CD8-positive, alpha-beta memory T cell (primary cell): ENCODE data around the gene CARD11. TPM values are rescaled to one million over a fixed set of nuclear protein-coding genes. Genes with fewer than 3 reads are reported as not detected.
A peak's percentile ranks its signal among the peaks of the same experiment; 100 is the strongest.
"Not testable (repeated sequence)": the region's sequence is repeated elsewhere in the genome, so short reads cannot be mapped to it uniquely, and the experiment has no call there.

ENCODE experiments used
- CTCF ChIA-PET: fragments of 350-600 bp; sonication (Branson Sonifier 250); formaldehyde crosslinking; loops from one replicate; lab custom pipeline; 2021; ENCODE audit warnings: antibody characterized with exemption; lab: Charles Lee
- POLR2A ChIA-PET: fragments of 350-600 bp; sonication (Branson Sonifier 250); formaldehyde crosslinking; loops from one replicate; lab custom pipeline; 2021; ENCODE audit warnings: antibody characterized with exemption; lab: Charles Lee
- DNase-seq, 5 donors: peaks; one replicate each; pipeline versions ENCODE4 v3.0.0 to v3.0.0-alpha.2; 2020 to 2022; ENCODE audit warnings: mixed read lengths in 1 of 5
- H3K27ac ChIP-seq: one replicate; pipeline ENCODE4 v1.7.0; 2013; ENCODE audit warnings: low read depth, mild to moderate bottlenecking, low read length, moderate library complexity
- H3K27me3 ChIP-seq: 2 replicates; pipeline ENCODE4 v1.7.0; 2013; ENCODE audit warnings: low read length, mild to moderate bottlenecking; ENCODE audit not compliant: insufficient read depth, poor library complexity, severe bottlenecking
- H3K36me3 ChIP-seq: 2 replicates; pipeline ENCODE4 v1.7.0; 2013; ENCODE audit warnings: mild to moderate bottlenecking, low read length, moderate library complexity; ENCODE audit not compliant: insufficient read depth
- H3K4me1 ChIP-seq: 2 replicates; pipeline ENCODE4 v1.7.0; 2013; ENCODE audit warnings: mild to moderate bottlenecking, low read length, moderate library complexity; ENCODE audit not compliant: insufficient read depth
- H3K4me3 ChIP-seq: 2 replicates; pipeline ENCODE4 v1.7.0; 2013; ENCODE audit warnings: mild to moderate bottlenecking, low read length
- H3K9me3 ChIP-seq: 2 replicates; pipeline ENCODE4 v1.7.0; 2013; ENCODE audit warnings: mild to moderate bottlenecking, low read length
- H3K27ac Mint-ChIP-seq, 8 donors: one replicate each; pipeline ENCODE4 v1.8.0; 2020 to 2021; ENCODE audit warnings: mixed read lengths in 8 of 8, mild to moderate bottlenecking in 6 of 8, inconsistent platforms in 3 of 8, moderate library complexity in 3 of 8
- H3K27me3 Mint-ChIP-seq, 2 donors: one replicate each; pipeline ENCODE4 v1.8.0; 2020 to 2021; ENCODE audit warnings: mixed read lengths in 2 of 2, mild to moderate bottlenecking in 1 of 2, moderate library complexity in 1 of 2
- H3K36me3 Mint-ChIP-seq, 3 donors: one replicate each; pipeline ENCODE4 v1.8.0; 2020 to 2021; ENCODE audit warnings: mixed read lengths in 3 of 3, inconsistent platforms in 1 of 3, mild to moderate bottlenecking in 1 of 3
- H3K4me1 Mint-ChIP-seq, 3 donors: one replicate each; pipeline ENCODE4 v1.8.0; 2020 to 2021; ENCODE audit warnings: mixed read lengths in 3 of 3, inconsistent platforms in 1 of 3, mild to moderate bottlenecking in 1 of 3
- H3K4me3 Mint-ChIP-seq, 7 donors: one replicate each; pipeline ENCODE4 v1.8.0; 2020 to 2021; ENCODE audit warnings: mixed read lengths in 7 of 7, mild to moderate bottlenecking in 6 of 7, moderate library complexity in 4 of 7, inconsistent platforms in 2 of 7
- H3K9me3 Mint-ChIP-seq, 5 donors: one replicate each; pipeline ENCODE4 v1.8.0; 2020 to 2022; ENCODE audit warnings: mixed read lengths in 5 of 5, mild to moderate bottlenecking in 3 of 5, moderate library complexity in 2 of 5, inconsistent platforms in 1 of 5
- polyA plus RNA-seq: library from polyadenylated mRNA; unstranded; fragments of 300-500 nt; fragmentation: Illumina TruSeq; gene quantifications from one replicate; pipeline ENCODE4 v1.2.3, GENCODE V29; 2021
- total RNA-seq, 2 experiments: library from RNA; stranded (reverse); gene quantifications; one replicate each; pipeline ENCODE4 v1.2.3, GENCODE V29; 2021

CARD11 gene
- total and polyA plus RNA-seq, 3 experiments from 2014 or later: 40.9 to 72.1 (median 68.4) TPM

GRCh38 chr7:2920480-2920879 is 123.2 kb downstream of the CARD11 start:
- H3K4me3 ChIP-seq, H3K4me3 Mint-ChIP-seq, H3K27me3 ChIP-seq, H3K27ac ChIP-seq, H3K4me1 Mint-ChIP-seq, DNase-seq, CTCF ChIA-PET, H3K4me1 ChIP-seq, H3K27me3 Mint-ChIP-seq, H3K27ac Mint-ChIP-seq, H3K9me3 Mint-ChIP-seq, H3K9me3 ChIP-seq: not testable (repeated sequence)
- POLR2A ChIA-PET: interaction anchor here (0.5 kb wide), 1 partner anchor 23 kb away, joined by 3 read pairs; no protein-coding TSS in a partner anchor
- H3K36me3 Mint-ChIP-seq: peaks cover 21 to 94% (median 30%) of the 10 kb centered on the region in 3 donors
- H3K36me3 ChIP-seq: peaks cover 44% of the 10 kb centered on the region

- no peak for DNase-seq
- H3K9me3 ChIP-seq: no peaks in the 10 kb centered on the region
- ChIA-PET CTCF (interaction anchor here (1.1 kb wide), 1 partner anchor 16 kb away, joined by 3 read pairs; no protein-coding TSS in a partner anchor), POLR2A (no interaction called here)
- Mint-ChIP-seq H3K27ac (peak overlapping the region in 2 of 8 donors; percentile 9 to 86), H3K36me3 (peaks cover 21 to 94% (median 30%) of the 10 kb centered on the region in 3 donors), H3K4me1 (no peaks in the 10 kb centered on the region), H3K27me3 (no peaks in the 10 kb centered on the region), H3K9me3 (no peaks in the 10 kb centered on the region), H3K4me3 (no peak overlapping the region)
- H3K27ac ChIP-seq: no peak overlapping the region
- H3K4me1 ChIP-seq: no peaks in the 10 kb centered on the region
- H3K36me3 ChIP-seq: peaks cover 49% of the 10 kb centered on the region
- no peak overlapping the region for H3K4me3 ChIP-seq
- H3K27me3 ChIP-seq: no peaks in the 10 kb centered on the region
Measured at GRCh38 chr7:2920041-2920440, 123.6 kb downstream of the CARD11 start.

DNA sequence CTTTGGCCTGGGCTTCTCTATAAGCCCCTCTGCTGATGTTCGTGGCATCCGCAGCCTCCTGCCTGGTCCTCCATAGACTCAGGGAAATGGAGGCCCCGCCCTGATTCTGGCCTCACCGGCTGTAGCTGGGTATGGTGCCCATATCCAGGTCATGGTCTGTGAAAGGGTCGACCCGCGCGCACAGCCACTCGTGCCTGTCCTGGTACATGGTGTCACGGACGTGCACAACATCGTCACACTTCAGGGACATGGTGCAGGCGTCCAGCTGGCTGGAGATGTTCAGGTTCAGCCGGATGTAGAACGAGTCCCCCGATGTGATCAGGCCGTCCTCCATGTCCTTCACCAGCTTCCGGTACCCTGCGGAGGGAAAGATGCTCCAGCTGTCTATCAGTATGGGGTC is 124.4 kb downstream of the CARD11 start:
- H3K4me3 Mint-ChIP-seq: no peak overlapping the region
- ChIA-PET POLR2A (no interaction called here), CTCF (interaction anchor here (1.1 kb wide), 1 partner anchor 15 kb away, joined by 3 read pairs; no protein-coding TSS in a partner anchor)
- no peaks in the 10 kb centered on the region for H3K27me3 Mint-ChIP-seq
- Histone ChIP-seq H3K4me1 (no peaks in the 10 kb centered on the region), H3K27me3 (no peaks in the 10 kb centered on the region), H3K4me3 (no peak overlapping the region), H3K27ac (no peak overlapping the region), H3K9me3 (no peaks in the 10 kb centered on the region), H3K36me3 (peaks cover 50% of the 10 kb centered on the region)
- H3K27ac Mint-ChIP-seq: peak overlapping the region in 3 of 8 donors; percentile 38 to 60 (median 54)
- no peaks in the 10 kb centered on the region for H3K4me1 Mint-ChIP-seq
- no peak for DNase-seq
- H3K36me3 Mint-ChIP-seq: peaks cover 21 to 93% (median 30%) of the 10 kb centered on the region in 3 donors
- no peaks in the 10 kb centered on the region for H3K9me3 Mint-ChIP-seq

GRCh38 chr7:2918406-2918805 is 125.3 kb downstream of the CARD11 start:
- H3K36me3 Mint-ChIP-seq: peaks cover 21 to 91% (median 30%) of the 10 kb centered on the region in 3 donors
- Histone ChIP-seq H3K9me3 (no peaks in the 10 kb centered on the region), H3K27ac (no peak overlapping the region), H3K27me3 (no peaks in the 10 kb centered on the region), H3K4me3 (no peak overlapping the region), H3K4me1 (no peaks in the 10 kb centered on the region), H3K36me3 (peaks cover 50% of the 10 kb centered on the region)
- H3K9me3 Mint-ChIP-seq: no peaks in the 10 kb centered on the region
- ChIA-PET POLR2A (no interaction called here), CTCF (no interaction called here)
- no peak for DNase-seq
- H3K27me3 Mint-ChIP-seq: no peaks in the 10 kb centered on the region
- peak overlapping the region in 1 of 8 donors; percentile 70 for H3K27ac Mint-ChIP-seq
- no peaks in the 10 kb centered on the region for H3K4me1 Mint-ChIP-seq
- H3K4me3 Mint-ChIP-seq: no peak overlapping the region

- Mint-ChIP-seq H3K36me3 (peaks cover 15 to 85% (median 24%) of the 10 kb centered on the region in 3 donors), H3K9me3 (no peaks in the 10 kb centered on the region), H3K4me1 (no peaks in the 10 kb centered on the region), H3K27me3 (no peaks in the 10 kb centered on the region), H3K4me3 (no peak overlapping the region), H3K27ac (peak overlapping the region in 1 of 8 donors; percentile 41)
- Histone ChIP-seq H3K9me3 (no peaks in the 10 kb centered on the region), H3K4me3 (no peak overlapping the region), H3K36me3 (peaks cover 43% of the 10 kb centered on the region), H3K4me1 (no peaks in the 10 kb centered on the region), H3K27ac (no peak overlapping the region), H3K27me3 (no peaks in the 10 kb centered on the region)
- no peak for DNase-seq
- POLR2A ChIA-PET: no interaction called here
- CTCF ChIA-PET: no interaction called here
Measured at GRCh38 chr7:2915023-2915422, 128.6 kb downstream of the CARD11 start.

DNA sequence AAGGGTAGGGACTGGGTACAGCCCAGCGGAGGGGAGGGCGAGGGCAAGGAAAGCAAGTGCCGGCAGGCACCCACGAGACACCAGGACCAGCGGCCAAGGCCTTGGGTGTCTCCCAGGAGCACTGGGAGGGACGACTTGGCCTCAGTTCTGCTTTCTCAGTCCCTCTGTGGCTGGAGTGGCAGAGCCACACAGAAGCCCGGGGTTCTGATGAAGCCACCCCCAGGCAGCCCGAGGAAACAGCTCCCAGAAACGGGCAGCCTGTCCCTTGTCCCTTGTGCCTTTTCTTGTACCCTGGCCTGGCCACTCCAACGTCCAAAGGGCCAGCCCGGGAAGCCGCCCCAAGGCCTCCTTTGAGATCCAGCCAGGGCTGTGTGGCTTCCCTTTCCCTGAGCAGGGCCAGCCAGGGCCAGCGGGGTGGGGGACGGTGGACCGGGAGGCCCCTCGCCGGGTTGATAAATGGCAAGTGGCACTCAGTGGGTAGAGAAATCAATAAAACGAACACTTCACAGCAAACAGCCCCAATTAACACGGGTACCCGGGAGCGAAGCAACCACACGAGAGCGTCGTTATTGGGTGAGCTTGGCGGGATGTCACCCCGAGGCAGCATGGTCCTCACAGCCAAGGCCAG is 129.8 kb downstream of the CARD11 start:
- H3K36me3 ChIP-seq: peaks cover 37% of the 10 kb centered on the region
- Mint-ChIP-seq H3K27ac (no peak overlapping the region), H3K9me3 (no peaks in the 10 kb centered on the region), H3K27me3 (no peaks in the 10 kb centered on the region), H3K4me1 (no peaks in the 10 kb centered on the region), H3K36me3 (peaks cover 8 to 79% (median 17%) of the 10 kb centered on the region in 3 donors), H3K4me3 (no peak overlapping the region)
- ChIA-PET POLR2A (no interaction called here), CTCF (interaction anchor here (1.2 kb wide), 1 partner anchor 179 kb away, joined by 3 read pairs; no protein-coding TSS in a partner anchor)
- no peaks in the 10 kb centered on the region for H3K27me3 ChIP-seq
- H3K4me1 ChIP-seq: no peaks in the 10 kb centered on the region
- H3K4me3 ChIP-seq: no peak overlapping the region
- H3K27ac ChIP-seq: no peak overlapping the region
- no peak for DNase-seq
- no peaks in the 10 kb centered on the region for H3K9me3 ChIP-seq

DNA sequence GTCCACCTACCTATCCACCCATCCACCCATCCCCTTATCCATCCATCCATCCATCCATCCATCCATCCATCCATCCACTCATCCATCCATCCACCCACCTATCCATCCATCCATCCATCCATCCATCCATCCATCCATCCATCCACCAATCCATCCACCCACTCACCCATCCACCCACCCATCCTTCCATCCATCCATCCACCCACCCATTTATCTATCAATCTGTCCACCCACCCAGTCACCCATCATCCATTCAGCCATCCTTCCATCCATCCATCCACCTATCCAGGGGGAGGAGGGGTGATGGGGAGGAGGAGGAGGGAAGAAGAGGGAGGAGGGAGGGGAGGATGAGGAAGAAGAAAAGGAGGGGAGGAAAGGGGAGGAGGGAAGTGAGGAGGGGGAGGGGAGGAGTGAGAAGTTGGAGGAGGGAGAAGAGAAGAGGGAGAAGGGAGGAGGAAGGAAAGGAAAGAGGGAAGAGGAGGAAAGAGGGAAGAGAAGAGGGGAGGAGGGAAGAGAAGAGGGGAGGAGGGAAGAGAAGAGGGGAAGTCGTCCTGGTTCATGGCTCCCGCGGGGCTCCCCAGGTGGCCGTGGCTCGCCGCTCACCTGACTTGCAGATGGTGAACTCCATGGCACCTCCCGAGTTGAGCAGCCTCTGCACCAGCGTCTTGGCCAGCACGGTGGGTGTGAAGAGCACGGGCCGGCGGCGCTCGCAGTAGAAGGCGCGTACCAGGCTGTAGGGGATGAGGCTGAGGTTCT is 130.8 kb downstream of the CARD11 start:
- Histone ChIP-seq H3K9me3 (no peaks in the 10 kb centered on the region), H3K27me3 (no peaks in the 10 kb centered on the region), H3K4me3 (no peak overlapping the region), H3K27ac (no peak overlapping the region), H3K4me1 (no peaks in the 10 kb centered on the region), H3K36me3 (peaks cover 34% of the 10 kb centered on the region)
- ChIA-PET POLR2A (no interaction called here), CTCF (no interaction called here)
- H3K27me3 Mint-ChIP-seq: no peaks in the 10 kb centered on the region
- DNase-seq: no peak
- H3K4me1 Mint-ChIP-seq: no peaks in the 10 kb centered on the region
- H3K4me3 Mint-ChIP-seq: peak overlapping the region in 1 of 7 donors; percentile 54
- H3K9me3 Mint-ChIP-seq: no peaks in the 10 kb centered on the region
- peaks cover 6 to 77% (median 20%) of the 10 kb centered on the region in 3 donors for H3K36me3 Mint-ChIP-seq
- peak overlapping the region in 1 of 8 donors; percentile 56 for H3K27ac Mint-ChIP-seq

- peaks cover 11 to 78% (median 21%) of the 10 kb centered on the region in 3 donors for H3K36me3 Mint-ChIP-seq
- POLR2A ChIA-PET: no interaction called here
- CTCF ChIA-PET: no interaction called here
Measured at GRCh38 chr7:2911466-2911865, 132.2 kb downstream of the CARD11 start.

More at GRCh38 chr7:2911466-2911865, 132.2 kb downstream of the CARD11 start:
- Histone ChIP-seq H3K9me3 (no peaks in the 10 kb centered on the region), H3K36me3 (peaks cover 30% of the 10 kb centered on the region), H3K4me1 (no peaks in the 10 kb centered on the region), H3K4me3 (no peak overlapping the region), H3K27ac (no peak overlapping the region), H3K27me3 (no peaks in the 10 kb centered on the region)
- Mint-ChIP-seq H3K27ac (peak overlapping the region in 3 of 8 donors; percentile 4 to 83 (median 23)), H3K4me1 (no peaks in the 10 kb centered on the region), H3K27me3 (no peaks in the 10 kb centered on the region), H3K9me3 (no peaks in the 10 kb centered on the region), H3K4me3 (no peak overlapping the region)
- DNase-seq: no peak
